ENCODE data around the gene MAPK10. TPM values are rescaled to one million over a fixed set of nuclear protein-coding genes. Genes with fewer than 3 reads are reported as not detected.

The MAPK10 gene
- total and polyA plus RNA-seq, 2 donors (not counting 3 experiments of a cell fraction or from before 2014, with no cell fraction given), result 0.17 TPM; not detected in 1

DNA sequence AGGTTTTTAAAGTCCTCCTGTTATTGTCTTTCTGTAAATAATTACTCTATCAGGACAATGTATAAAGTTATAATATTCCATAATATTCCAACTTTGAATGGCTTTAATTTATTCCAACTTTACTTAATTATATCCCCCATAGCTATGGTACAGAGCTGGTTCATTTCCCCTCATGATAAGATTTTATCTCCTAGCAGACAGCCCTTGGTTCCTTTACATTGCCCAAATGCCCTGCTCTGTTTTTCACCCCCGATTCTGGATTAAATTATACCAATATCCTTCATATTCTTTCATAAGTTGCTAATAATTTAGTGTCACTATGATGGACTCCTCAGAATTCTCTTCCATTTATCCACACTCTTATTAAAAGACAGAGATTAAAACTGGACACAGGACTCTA lies 340.5 kb downstream of the MAPK10 start:
- Histone ChIP-seq H3K4me2 (ENCODE audit: insufficient read depth, low read length) (no peak overlapping the region), H3K9ac (replicated peaks; ENCODE audit: extremely low read depth, insufficient read depth, low read length) (no peak overlapping the region), H3K4me1 (ENCODE audit: control insufficient read depth, extremely low read depth, insufficient read depth, low read length) (peaks cover 4% of the 10 kb centered on the region), H3K9me3 (replicated peaks; ENCODE audit: control insufficient read depth, insufficient read depth, low read length) (no peaks in the 10 kb centered on the region), H3K27ac (ENCODE audit: insufficient read depth, low read depth, low read length) (no peak overlapping the region), H3K36me3 (ENCODE audit: control insufficient read depth in 2 of 2, extremely low read depth in 1 of 2, insufficient read depth in 2 of 2, low read length in 2 of 2) (no peaks in the 10 kb centered on the region), H4K20me1 (replicated peaks; ENCODE audit: control insufficient read depth, extremely low read depth, insufficient read depth, low read length) (no peaks in the 10 kb centered on the region), H3K9me1 (replicated peaks; ENCODE audit: control insufficient read depth, extremely low read depth, insufficient read depth, low read length) (no peaks in the 10 kb centered on the region), H3K4me3 (replicated peaks in 1 of 3; ENCODE audit: insufficient read depth in 1 of 3, low read depth in 1 of 3, low read length in 3 of 3) (no peak overlapping the region), H3K79me2 (ENCODE audit: control insufficient read depth, insufficient read depth, low read length) (no peaks in the 10 kb centered on the region), H3K27me3 (ENCODE audit: control insufficient read depth in 2 of 2, insufficient read depth in 2 of 2, low read length in 2 of 2) (no peaks in the 10 kb centered on the region), H2AFZ (ENCODE audit: low read depth, low read length) (no peak overlapping the region)
- FAIRE-seq (no peak), DNase-seq (ENCODE audit: low read depth, low spot score) (no peak)
- CTCF ChIA-PET, result interaction anchor here (1.5 to 1.7 kb wide), 2 partner anchors 24 to 222 kb away, joined by 6 to 7 read pairs; no protein-coding TSS in a partner anchor
- POLR2A ChIA-PET, result no interaction called here
- TF ChIP-seq POLR2A (IDR thresholded peaks at IDR 0.05; ENCODE audit: low read depth, low read length) (no peak), EZH2 (IDR thresholded peaks at IDR 0.05; ENCODE audit: borderline replicate concordance, low read depth, low read length, severe bottlenecking) (no peak), GATA2 (IDR thresholded peaks at IDR 0.05; ENCODE audit: insufficient read depth, insufficient read length, low read depth, low read length) (peak; percentile 6)
- TF ChIP-seq, protein P1, sequence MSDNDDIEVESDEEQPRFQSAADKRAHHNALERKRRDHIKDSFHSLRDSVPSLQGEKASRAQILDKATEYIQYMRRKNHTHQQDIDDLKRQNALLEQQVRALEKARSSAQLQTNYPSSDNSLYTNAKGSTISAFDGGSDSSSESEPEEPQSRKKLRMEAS (IDR thresholded peaks at IDR 0.05; ENCODE audit: insufficient read depth, insufficient read length), result no peak
- intact Hi-C loops (cut with micrococcal nuclease), result no loop called here
- BruUV-seq (replicated peaks), result no TSS peak
- dilution Hi-C loops (cut with MboI; ENCODE audit: extremely low pct_ligation_motif_present, low sequenced_read_pairs), result no loop called here

DNA sequence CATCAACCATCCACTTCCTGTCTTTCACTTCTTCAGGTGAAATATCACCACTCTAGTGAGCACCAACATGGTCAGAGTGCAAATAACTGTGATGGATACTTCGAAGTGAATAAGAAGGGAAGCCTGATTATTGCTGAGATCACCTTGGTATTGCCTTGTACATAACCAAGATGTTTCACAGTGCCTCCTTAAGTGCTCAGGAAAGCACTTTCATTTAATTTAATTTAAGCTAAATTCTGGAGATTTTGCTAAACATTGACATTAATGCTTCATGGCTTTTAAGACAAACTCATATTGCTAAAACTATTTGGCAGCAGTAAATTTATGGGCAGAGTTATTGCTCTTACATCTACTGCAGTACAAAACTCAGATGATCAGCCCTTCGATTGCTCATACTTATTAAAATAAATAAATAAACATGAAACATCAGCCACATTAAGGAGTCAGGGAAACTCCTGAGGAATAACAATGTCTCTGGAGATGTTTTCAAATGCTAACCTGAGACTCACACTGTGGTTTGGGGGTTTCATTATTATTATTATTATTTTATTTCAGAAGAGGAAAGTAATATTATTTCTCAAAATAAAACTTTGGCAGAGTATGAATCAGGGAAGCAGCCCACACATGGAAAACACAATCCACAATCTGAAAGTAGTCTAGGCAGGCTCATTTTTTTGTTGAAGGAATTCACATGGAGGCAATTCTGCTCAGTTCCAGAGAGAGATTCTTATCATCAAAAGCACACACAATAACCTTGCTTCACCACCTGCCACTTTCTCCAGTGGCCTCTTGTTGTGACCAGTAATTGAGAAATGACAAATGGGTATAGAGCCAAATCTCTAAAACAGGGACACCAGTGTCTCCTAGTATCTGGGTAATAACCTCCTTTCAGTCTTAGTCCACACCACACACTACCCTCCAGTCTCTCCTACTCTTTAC lies 344.2 kb downstream of the MAPK10 start:
- H3K27me3 ChIP-seq (ENCODE audit: control insufficient read depth in 2 of 2, insufficient read depth in 2 of 2, low read length in 2 of 2), result no peaks in the 10 kb centered on the region
- no peak overlapping the region for H3K4me2 ChIP-seq (ENCODE audit: insufficient read depth, low read length)
- H3K9me3 ChIP-seq (replicated peaks; ENCODE audit: control insufficient read depth, insufficient read depth, low read length), result no peaks in the 10 kb centered on the region
- H3K9ac ChIP-seq (replicated peaks; ENCODE audit: extremely low read depth, insufficient read depth, low read length), result no peak overlapping the region
- CTCF ChIA-PET, result interaction anchor here (0.8 to 1.5 kb wide), 2 partner anchors 9 to 268 kb away, joined by 3 to 4 read pairs; no protein-coding TSS in a partner anchor
- no peaks in the 10 kb centered on the region for H3K36me3 ChIP-seq (ENCODE audit: control insufficient read depth in 2 of 2, extremely low read depth in 1 of 2, insufficient read depth in 2 of 2, low read length in 2 of 2)
- FAIRE-seq (no peak), DNase-seq (ENCODE audit: low read depth, low spot score) (peak; percentile 60)
- TF ChIP-seq POLR2A (IDR thresholded peaks at IDR 0.05; ENCODE audit: low read depth, low read length) (no peak), JUN (IDR thresholded peaks at IDR 0.05; ENCODE audit: borderline replicate concordance, insufficient read depth, insufficient read length, low read depth) (no peak), GATA2 (IDR thresholded peaks at IDR 0.05; ENCODE audit: insufficient read depth, insufficient read length, low read depth, low read length) (no peak), MYC (IDR thresholded peaks at IDR 0.05; ENCODE audit: low read depth, low read length) (no peak), FOS (IDR thresholded peaks at IDR 0.05; ENCODE audit: borderline replicate concordance, insufficient read depth, low read length) (no peak), POLR2AphosphoS5 (IDR thresholded peaks at IDR 0.05; ENCODE audit: insufficient read depth, low read depth, low read length) (no peak), EZH2 (IDR thresholded peaks at IDR 0.05; ENCODE audit: borderline replicate concordance, low read depth, low read length, severe bottlenecking) (no peak)
- TF ChIP-seq, protein P1 (IDR thresholded peaks at IDR 0.05; ENCODE audit: insufficient read depth, insufficient read length), result no peak
- TF ChIP-seq, protein P2, sequence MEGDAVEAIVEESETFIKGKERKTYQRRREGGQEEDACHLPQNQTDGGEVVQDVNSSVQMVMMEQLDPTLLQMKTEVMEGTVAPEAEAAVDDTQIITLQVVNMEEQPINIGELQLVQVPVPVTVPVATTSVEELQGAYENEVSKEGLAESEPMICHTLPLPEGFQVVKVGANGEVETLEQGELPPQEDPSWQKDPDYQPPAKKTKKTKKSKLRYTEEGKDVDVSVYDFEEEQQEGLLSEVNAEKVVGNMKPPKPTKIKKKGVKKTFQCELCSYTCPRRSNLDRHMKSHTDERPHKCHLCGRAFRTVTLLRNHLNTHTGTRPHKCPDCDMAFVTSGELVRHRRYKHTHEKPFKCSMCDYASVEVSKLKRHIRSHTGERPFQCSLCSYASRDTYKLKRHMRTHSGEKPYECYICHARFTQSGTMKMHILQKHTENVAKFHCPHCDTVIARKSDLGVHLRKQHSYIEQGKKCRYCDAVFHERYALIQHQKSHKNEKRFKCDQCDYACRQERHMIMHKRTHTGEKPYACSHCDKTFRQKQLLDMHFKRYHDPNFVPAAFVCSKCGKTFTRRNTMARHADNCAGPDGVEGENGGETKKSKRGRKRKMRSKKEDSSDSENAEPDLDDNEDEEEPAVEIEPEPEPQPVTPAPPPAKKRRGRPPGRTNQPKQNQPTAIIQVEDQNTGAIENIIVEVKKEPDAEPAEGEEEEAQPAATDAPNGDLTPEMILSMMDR (IDR thresholded peaks at IDR 0.05; ENCODE audit: extremely low read depth in 1 of 2, insufficient read depth in 1 of 2, low read depth in 1 of 2, low read length in 2 of 2), result no peak
- no peak overlapping the region for H2AFZ ChIP-seq (ENCODE audit: low read depth, low read length)
- no peak overlapping the region for H3K27ac ChIP-seq (ENCODE audit: insufficient read depth, low read depth, low read length)
- dilution Hi-C loops (cut with MboI; ENCODE audit: extremely low pct_ligation_motif_present, low sequenced_read_pairs), result no loop called here
- no peaks in the 10 kb centered on the region for H3K9me1 ChIP-seq (replicated peaks; ENCODE audit: control insufficient read depth, extremely low read depth, insufficient read depth, low read length)
- no peaks in the 10 kb centered on the region for H4K20me1 ChIP-seq (replicated peaks; ENCODE audit: control insufficient read depth, extremely low read depth, insufficient read depth, low read length)
- POLR2A ChIA-PET, result interaction anchor here (0.7 kb wide), 1 partner anchor 112 kb away, joined by 3 read pairs; no protein-coding TSS in a partner anchor
- intact Hi-C loops (cut with micrococcal nuclease), result no loop called here
- no peaks in the 10 kb centered on the region for H3K4me1 ChIP-seq (ENCODE audit: control insufficient read depth, extremely low read depth, insufficient read depth, low read length)
- BruUV-seq (replicated peaks), result no TSS peak
- H3K4me3 ChIP-seq (replicated peaks in 1 of 3; ENCODE audit: insufficient read depth in 1 of 3, low read depth in 1 of 3, low read length in 3 of 3), result no peak overlapping the region
- no peaks in the 10 kb centered on the region for H3K79me2 ChIP-seq (ENCODE audit: control insufficient read depth, insufficient read depth, low read length)

All from endothelial cell of umbilical vein (primary cell).